Astrocyte of the spinal cord (primary cell): ENCODE results near the gene EHMT1.
"Not testable (repeated sequence)": the region's sequence is repeated elsewhere in the genome, so short reads cannot be mapped to it uniquely, and the experiment has no call there.

Experiments used
- DNase-seq: peaks from one replicate; pipeline ENCODE4 v3.0.0; 2011; ENCODE audit warnings: low read depth, low spot score
- H3K4me3 ChIP-seq: 2 replicates; pipeline ENCODE4 v1.5.1; 2011; ENCODE audit warnings: low read depth, mild to moderate bottlenecking, low read length, moderate library complexity
- in situ Hi-C: cut with HindIII; loops from 2 replicates; pipeline ENCODE4 v1.10.0; 2017; ENCODE audit warnings: low sequenced_read_pairs
- TF ChIP-seq, protein P1 (sequence below): IDR thresholded peaks from 2 replicates; pipeline ENCODE4 v1.5.1; 2012; ENCODE audit warnings: low read depth, mild to moderate bottlenecking, low read length, inconsistent platforms

The EHMT1 gene

DNA sequence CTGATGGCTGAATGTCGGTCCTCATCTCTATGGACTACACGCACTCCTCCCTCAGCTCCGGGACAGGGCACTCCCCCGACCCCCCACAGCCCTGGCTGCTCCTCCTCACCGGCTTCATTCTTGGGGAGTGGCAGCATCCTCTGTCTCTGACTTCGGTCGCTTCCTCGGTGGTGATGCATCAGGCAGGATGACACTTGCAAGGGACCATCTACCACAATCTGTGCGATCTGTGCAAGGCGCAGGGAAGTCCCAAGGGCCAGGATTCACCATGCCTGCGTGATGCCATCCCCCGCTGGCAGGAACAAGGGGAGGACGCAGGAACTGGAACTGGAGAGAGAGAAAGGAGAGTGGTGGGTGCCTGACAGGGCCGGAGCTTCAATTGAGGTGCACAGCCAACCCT is 256.5 kb downstream of the EHMT1 start:
- in situ Hi-C loops: no loop called here
- H3K4me3 ChIP-seq: no peak overlapping the region
- TF ChIP-seq, protein P1, sequence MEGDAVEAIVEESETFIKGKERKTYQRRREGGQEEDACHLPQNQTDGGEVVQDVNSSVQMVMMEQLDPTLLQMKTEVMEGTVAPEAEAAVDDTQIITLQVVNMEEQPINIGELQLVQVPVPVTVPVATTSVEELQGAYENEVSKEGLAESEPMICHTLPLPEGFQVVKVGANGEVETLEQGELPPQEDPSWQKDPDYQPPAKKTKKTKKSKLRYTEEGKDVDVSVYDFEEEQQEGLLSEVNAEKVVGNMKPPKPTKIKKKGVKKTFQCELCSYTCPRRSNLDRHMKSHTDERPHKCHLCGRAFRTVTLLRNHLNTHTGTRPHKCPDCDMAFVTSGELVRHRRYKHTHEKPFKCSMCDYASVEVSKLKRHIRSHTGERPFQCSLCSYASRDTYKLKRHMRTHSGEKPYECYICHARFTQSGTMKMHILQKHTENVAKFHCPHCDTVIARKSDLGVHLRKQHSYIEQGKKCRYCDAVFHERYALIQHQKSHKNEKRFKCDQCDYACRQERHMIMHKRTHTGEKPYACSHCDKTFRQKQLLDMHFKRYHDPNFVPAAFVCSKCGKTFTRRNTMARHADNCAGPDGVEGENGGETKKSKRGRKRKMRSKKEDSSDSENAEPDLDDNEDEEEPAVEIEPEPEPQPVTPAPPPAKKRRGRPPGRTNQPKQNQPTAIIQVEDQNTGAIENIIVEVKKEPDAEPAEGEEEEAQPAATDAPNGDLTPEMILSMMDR: no peak
- no peak for DNase-seq

DNA sequence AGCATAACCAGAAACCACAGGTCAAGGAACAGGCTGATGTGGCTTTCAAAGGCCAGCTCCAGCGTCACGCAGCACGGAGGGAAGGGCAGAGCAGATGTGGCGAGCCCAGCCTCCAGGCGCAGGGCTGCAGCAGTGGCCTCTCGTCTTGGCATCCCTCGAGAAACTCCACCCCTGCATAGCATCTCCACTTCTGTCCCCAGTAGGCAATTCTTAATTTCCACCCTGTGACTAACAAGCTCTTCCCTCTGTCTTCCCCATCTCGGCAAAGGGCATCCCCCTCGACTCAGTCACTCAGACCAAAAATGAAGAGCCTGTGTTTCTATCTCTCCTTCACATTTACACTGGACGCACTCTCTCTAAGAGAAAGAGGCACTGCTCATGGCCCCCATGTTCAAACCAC is 257.0 kb downstream of the EHMT1 start:
- no peak overlapping the region for H3K4me3 ChIP-seq
- TF ChIP-seq, protein P1: no peak
- DNase-seq: no peak
- in situ Hi-C loops: no loop called here

DNA sequence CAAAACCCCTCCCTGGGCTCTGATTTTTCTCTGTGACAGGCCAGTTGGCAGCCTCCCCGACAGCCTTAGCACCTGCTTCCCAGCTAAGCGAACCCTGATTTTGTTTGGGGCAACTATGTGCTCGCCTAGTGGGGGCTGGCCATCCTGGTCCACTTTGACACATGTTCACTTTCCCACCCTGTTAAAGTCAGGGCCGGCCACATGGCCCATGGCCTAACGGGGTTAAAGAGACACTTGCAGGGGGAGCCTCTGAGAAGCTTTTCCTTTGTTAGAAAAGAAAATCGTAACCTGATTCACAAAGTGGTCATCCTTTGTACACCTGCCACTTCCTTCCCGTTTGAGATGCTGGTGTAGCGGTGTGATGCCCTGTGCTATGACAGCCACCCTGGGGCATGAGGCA is 257.5 kb downstream of the EHMT1 start:
- TF ChIP-seq, protein P1: no peak
- H3K4me3 ChIP-seq: no peak overlapping the region
- no peak for DNase-seq
- in situ Hi-C loops: no loop called here

DNA sequence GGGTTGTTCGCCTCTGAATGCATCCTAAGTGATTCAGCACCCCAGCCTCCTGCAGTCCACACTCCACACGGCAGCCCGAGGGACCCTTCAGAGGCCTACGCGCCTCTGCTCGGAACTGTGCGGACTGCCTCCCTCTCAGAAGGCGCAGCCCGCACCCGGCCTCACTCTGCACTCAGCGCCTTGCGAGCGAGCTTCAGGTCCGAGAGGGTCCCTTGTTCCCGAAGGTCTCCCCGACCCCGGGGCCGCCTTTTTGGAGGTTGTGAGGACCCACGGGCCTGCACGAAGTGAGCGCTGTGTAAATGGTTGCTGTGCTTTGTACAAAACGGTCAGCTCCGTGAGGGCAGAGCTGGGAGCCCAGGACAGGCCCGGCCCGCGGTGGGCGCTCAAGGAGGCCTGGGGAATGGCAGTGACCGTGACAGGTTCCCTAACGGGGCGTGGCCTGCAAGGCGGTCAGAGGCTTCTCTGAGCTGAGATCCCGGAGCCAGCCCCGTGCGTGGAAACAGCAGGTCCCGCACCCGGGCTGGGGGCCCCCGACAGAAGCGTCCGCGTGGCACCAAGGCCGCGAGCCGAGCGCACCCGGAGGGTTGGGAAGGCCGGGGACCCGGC is 258.1 kb downstream of the EHMT1 start:
- no peak for DNase-seq
- no peak overlapping the region for H3K4me3 ChIP-seq
- TF ChIP-seq, protein P1: no peak
- in situ Hi-C loops: no loop called here

DNA sequence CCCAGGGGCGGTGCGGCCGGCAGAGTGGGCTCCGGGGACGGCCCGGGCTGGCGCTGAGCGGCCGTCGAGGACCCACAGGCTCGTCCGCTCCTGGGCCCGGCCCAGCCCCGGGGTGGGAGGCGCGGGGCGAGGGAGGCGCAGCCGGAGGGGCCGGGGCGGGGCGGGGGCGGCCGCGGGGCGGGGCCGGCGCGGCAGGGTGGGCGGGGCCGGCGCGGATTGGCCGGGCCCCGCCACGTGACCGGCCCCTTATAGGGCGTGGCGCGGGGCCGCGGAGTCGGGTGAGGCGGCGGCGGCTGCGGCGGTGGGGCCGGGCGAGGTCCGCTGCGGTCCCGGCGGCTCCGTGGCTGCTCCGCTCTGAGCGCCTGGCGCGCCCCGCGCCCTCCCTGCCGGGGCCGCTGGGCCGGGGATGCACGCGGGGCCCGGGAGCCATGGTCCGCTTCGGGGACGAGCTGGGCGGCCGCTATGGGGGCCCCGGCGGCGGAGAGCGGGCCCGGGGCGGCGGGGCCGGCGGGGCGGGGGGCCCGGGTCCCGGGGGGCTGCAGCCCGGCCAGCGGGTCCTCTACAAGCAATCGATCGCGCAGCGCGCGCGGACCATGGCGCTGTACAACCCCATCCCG is 258.8 kb downstream of the EHMT1 start, which contains the start of gene CACNA1B:
CACNA1B (plus strand) TSS at position 277 of the 617 bp plus-strand sequence; CDS start at position 429, 152 bp downstream.
- in situ Hi-C loops, H3K4me3 ChIP-seq, DNase-seq: not testable (repeated sequence)

DNA sequence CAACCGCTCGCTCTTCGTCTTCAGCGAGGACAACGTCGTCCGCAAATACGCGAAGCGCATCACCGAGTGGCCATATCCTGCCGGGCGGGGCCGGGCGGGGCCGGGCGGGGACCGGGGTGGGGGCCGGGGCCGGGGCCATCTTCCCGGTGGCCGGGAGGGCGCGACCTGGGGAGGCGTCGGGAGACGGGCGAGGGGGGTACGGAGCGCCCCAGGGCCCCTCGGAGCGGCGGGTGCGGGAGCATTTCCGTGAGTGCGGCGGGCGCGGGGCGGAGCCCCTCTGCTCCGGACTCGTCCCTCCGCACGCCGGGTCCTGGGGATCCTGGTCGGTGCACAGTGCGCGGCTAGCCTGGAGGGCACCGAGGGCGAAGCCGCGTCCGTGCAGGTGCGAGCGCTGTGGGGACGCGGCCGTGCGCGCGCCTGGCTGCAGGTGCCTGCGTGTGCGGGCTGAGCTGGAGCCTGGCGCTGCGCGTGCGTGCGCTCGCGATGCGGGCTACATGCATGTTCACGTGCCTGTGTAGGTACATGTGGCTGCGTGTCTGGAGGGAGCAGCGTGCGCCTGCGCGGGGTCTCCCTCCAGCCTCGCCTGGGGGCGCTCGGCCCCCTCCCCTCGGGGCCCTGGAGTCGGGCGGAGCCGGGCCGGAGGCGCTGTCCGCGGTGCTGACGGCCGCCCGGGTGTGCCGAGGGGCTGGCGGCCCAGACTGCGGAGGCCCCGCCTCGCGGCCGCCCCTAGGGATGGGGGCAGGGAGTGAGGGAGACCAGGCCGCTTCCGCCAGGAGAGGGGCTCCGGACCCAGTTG is 259.5 kb downstream of the EHMT1 start:
- peak; percentile 10 for DNase-seq
- in situ Hi-C loops: no loop called here
- TF ChIP-seq, protein P1: no peak
- no peak overlapping the region for H3K4me3 ChIP-seq

DNA sequence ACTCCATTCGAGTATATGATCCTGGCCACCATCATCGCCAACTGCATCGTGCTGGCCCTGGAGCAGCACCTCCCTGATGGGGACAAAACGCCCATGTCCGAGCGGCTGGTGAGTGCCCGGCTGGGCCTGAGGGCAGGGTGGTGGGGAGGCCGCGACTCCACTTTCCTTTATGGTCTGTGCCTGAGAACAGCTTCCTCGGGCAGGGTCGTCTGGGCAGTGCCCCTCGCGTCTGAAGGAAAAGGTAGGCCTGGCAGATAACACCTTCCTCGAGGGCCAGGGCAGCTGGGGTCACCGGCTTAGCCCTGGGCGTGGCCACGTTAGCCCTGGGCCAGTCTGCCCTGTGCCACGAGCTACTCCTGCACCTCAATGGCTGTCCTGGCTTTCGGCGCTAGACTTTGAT is 260.2 kb downstream of the EHMT1 start:
- TF ChIP-seq, protein P1: no peak
- in situ Hi-C loops: no loop called here
- H3K4me3 ChIP-seq: no peak overlapping the region
- no peak for DNase-seq
